ENCODE results near the gene HSF5. TPM values are rescaled to one million over a fixed set of nuclear protein-coding genes. Genes with fewer than 3 reads are reported as not detected.

HSF5 gene
- total and polyA plus RNA-seq, 2 donors (not counting 3 experiments of a cell fraction or from before 2014, with no cell fraction given): 0.03 TPM; not detected in 1

DNA sequence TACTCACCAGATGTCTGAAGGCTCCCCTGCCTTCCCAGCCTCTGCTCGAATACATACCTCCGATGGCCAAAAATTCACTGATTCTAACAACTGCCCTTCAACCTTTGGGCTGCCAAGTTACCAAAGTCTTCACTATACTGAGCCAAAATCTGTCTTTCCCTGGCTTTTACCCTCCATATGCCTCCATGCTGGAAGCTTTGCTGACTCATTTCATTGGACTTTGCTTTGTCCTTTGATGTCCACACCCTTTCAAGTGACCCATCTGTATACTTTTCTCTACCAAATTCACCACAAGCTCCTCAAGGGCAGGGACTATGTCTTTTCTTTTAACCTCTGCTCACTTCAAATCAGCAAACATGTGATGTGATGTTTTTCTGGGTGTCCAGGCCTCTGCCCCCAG lies 47.2 kb upstream of the HSF5 start:
- Histone ChIP-seq H3K79me2 (ENCODE audit: control insufficient read depth, insufficient read depth, low read length) (no peaks in the 10 kb centered on the region), H3K9me3 (replicated peaks; ENCODE audit: control insufficient read depth, insufficient read depth, low read length) (no peaks in the 10 kb centered on the region), H3K4me2 (ENCODE audit: insufficient read depth, low read length) (no peak overlapping the region), H3K9me1 (replicated peaks; ENCODE audit: control insufficient read depth, extremely low read depth, insufficient read depth, low read length) (no peaks in the 10 kb centered on the region), H3K27me3 (ENCODE audit: control insufficient read depth in 2 of 2, insufficient read depth in 2 of 2, low read length in 2 of 2) (peaks cover 10% of the 10 kb centered on the region in 2 experiments), H3K36me3 (ENCODE audit: control insufficient read depth in 2 of 2, extremely low read depth in 1 of 2, insufficient read depth in 2 of 2, low read length in 2 of 2) (no peaks in the 10 kb centered on the region), H3K4me3 (replicated peaks in 1 of 3; ENCODE audit: insufficient read depth in 1 of 3, low read depth in 1 of 3, low read length in 3 of 3) (no peak overlapping the region), H3K27ac (ENCODE audit: insufficient read depth, low read depth, low read length) (no peak overlapping the region), H2AFZ (ENCODE audit: low read depth, low read length) (no peak overlapping the region), H3K9ac (replicated peaks; ENCODE audit: extremely low read depth, insufficient read depth, low read length) (no peak overlapping the region), H3K4me1 (ENCODE audit: control insufficient read depth, extremely low read depth, insufficient read depth, low read length) (peaks cover 3% of the 10 kb centered on the region), H4K20me1 (replicated peaks; ENCODE audit: control insufficient read depth, extremely low read depth, insufficient read depth, low read length) (no peaks in the 10 kb centered on the region)
- FAIRE-seq (no peak), DNase-seq (ENCODE audit: low read depth, low spot score) (no peak)
- POLR2A ChIA-PET: no interaction called here
- no TSS peak for BruUV-seq (replicated peaks)
- intact Hi-C loops (cut with micrococcal nuclease) (no loop called here), dilution Hi-C loops (cut with MboI; ENCODE audit: extremely low pct_ligation_motif_present, low sequenced_read_pairs) (no loop called here)
- TF ChIP-seq, protein P1, sequence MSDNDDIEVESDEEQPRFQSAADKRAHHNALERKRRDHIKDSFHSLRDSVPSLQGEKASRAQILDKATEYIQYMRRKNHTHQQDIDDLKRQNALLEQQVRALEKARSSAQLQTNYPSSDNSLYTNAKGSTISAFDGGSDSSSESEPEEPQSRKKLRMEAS (IDR thresholded peaks at IDR 0.05; ENCODE audit: insufficient read depth, insufficient read length): no peak
- no peak for TF ChIP-seq EZH2 (IDR thresholded peaks at IDR 0.05; ENCODE audit: borderline replicate concordance, low read depth, low read length, severe bottlenecking)
- no peak for TF ChIP-seq JUN (IDR thresholded peaks at IDR 0.05; ENCODE audit: borderline replicate concordance, insufficient read depth, insufficient read length, low read depth)
- TF ChIP-seq POLR2AphosphoS5 (IDR thresholded peaks at IDR 0.05; ENCODE audit: insufficient read depth, low read depth, low read length): no peak
- TF ChIP-seq, protein P2, sequence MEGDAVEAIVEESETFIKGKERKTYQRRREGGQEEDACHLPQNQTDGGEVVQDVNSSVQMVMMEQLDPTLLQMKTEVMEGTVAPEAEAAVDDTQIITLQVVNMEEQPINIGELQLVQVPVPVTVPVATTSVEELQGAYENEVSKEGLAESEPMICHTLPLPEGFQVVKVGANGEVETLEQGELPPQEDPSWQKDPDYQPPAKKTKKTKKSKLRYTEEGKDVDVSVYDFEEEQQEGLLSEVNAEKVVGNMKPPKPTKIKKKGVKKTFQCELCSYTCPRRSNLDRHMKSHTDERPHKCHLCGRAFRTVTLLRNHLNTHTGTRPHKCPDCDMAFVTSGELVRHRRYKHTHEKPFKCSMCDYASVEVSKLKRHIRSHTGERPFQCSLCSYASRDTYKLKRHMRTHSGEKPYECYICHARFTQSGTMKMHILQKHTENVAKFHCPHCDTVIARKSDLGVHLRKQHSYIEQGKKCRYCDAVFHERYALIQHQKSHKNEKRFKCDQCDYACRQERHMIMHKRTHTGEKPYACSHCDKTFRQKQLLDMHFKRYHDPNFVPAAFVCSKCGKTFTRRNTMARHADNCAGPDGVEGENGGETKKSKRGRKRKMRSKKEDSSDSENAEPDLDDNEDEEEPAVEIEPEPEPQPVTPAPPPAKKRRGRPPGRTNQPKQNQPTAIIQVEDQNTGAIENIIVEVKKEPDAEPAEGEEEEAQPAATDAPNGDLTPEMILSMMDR (IDR thresholded peaks at IDR 0.05; ENCODE audit: extremely low read depth in 1 of 2, insufficient read depth in 1 of 2, low read depth in 1 of 2, low read length in 2 of 2): no peak
- no peak for TF ChIP-seq POLR2A (IDR thresholded peaks at IDR 0.05; ENCODE audit: low read depth, low read length)
- no peak for TF ChIP-seq GATA2 (IDR thresholded peaks at IDR 0.05; ENCODE audit: insufficient read depth, insufficient read length, low read depth, low read length)
- no peak for TF ChIP-seq FOS (IDR thresholded peaks at IDR 0.05; ENCODE audit: borderline replicate concordance, insufficient read depth, low read length)
- TF ChIP-seq MYC (IDR thresholded peaks at IDR 0.05; ENCODE audit: low read depth, low read length): no peak
- CTCF ChIA-PET: interaction anchor here (1.5 to 3.3 kb wide), 3 partner anchors 13 to 16 kb away, joined by 4 to 12 read pairs (median 5); no protein-coding TSS in a partner anchor
